ENCODE results near the gene AGPS.

- TF ChIP-seq CTCF (IDR thresholded peaks at IDR 0.05; ENCODE audit: borderline replicate concordance, extremely low read depth, low read length, poor library complexity, severe bottlenecking) (no peak), EZH2 (IDR thresholded peaks at IDR 0.05; ENCODE audit: borderline replicate concordance, low read depth, low read length, severe bottlenecking) (no peak)
These were observed 55.5 kb downstream of the AGPS start for GRCh38 chr2:177448031-177448430.

Data from DND-41 (cell line).